ENCODE data around the gene FSCB. TPM values are rescaled to one million over a fixed set of nuclear protein-coding genes. Genes with fewer than 3 reads are reported as not detected.

Gene FSCB
- total RNA-seq = under 1 TPM in 2 of 9 donors, not detected in 7; 0.11 to 0.67 TPM
- not detected for polyA plus RNA-seq
- long read RNA-seq, donor 1 = 0 reads
- long read RNA-seq, donor 2 = 0 reads
- long read RNA-seq, donor 3 = 0 reads
- long read RNA-seq, donor 4 = 0 reads
- long read RNA-seq, donor 5 = 0 reads
- long read RNA-seq, donor 6 = 0 reads
- long read RNA-seq, donor 7 = 0 reads
- long read RNA-seq, donor 8 = 0 reads
- long read RNA-seq, donor 9 = 0 reads
- long read RNA-seq, donor 10 = 0 reads

GRCh38 chr14:44507183-44507582 lies at the start of gene FSCB:
TSS of gene FSCB (minus strand) at chr14:44507283. CDS start at chr14:44506987, 296 bp downstream.
- TF ChIP-seq CTCF (IDR thresholded peaks at IDR 0.05) (no peak), POLR2A (IDR thresholded peaks at IDR 0.05) (no peak)
- H3K36me3 ChIP-seq (replicated peaks in 1 of 2) = no peaks in the 10 kb centered on the region
- no peaks in the 10 kb centered on the region for H3K9me3 ChIP-seq (replicated peaks in 1 of 3)
- intact Hi-C loops (cut with DNase I) = no loop called here
- no peak for DNase-seq
- H3K27ac ChIP-seq = no peak within 1 kb of the TSS
- H3K27me3 ChIP-seq = no peaks in the 10 kb centered on the region
- 65 to 90% (median 85%) methylated on average over 1 of the region's 1 CpG for WGBS, 4 donors
- no peaks in the 10 kb centered on the region for H3K4me1 ChIP-seq (replicated peaks in 1 of 2)
- H3K4me3 ChIP-seq = no peak within 1 kb of the TSS

- Histone ChIP-seq H3K36me3 (replicated peaks in 1 of 2) (no peaks in the 10 kb centered on the region), H3K4me3 (no peak overlapping the region), H3K4me1 (replicated peaks in 1 of 2) (no peaks in the 10 kb centered on the region), H3K27me3 (no peaks in the 10 kb centered on the region), H3K27ac (no peak overlapping the region), H3K9me3 (replicated peaks in 1 of 3) (no peaks in the 10 kb centered on the region)
- TF ChIP-seq CTCF (IDR thresholded peaks at IDR 0.05) (no peak), POLR2A (IDR thresholded peaks at IDR 0.05) (no peak)
- intact Hi-C loops (cut with DNase I) = no loop called here
- DNase-seq = no peak
- WGBS, 4 donors = 50 to 68% (median 66%) methylated on average over 2 of the region's 2 CpGs
These were observed 24.6 kb upstream of the FSCB start for GRCh38 chr14:44531658-44532057.

- Histone ChIP-seq H3K4me3 (no peak overlapping the region), H3K36me3 (replicated peaks in 1 of 2) (no peaks in the 10 kb centered on the region), H3K4me1 (replicated peaks in 1 of 2) (no peaks in the 10 kb centered on the region), H3K27ac (no peak overlapping the region), H3K9me3 (replicated peaks in 1 of 3) (no peaks in the 10 kb centered on the region), H3K27me3 (no peaks in the 10 kb centered on the region)
- WGBS, 4 donors = 36 to 39% (median 36%) methylated on average over 3 of the region's 3 CpGs
- intact Hi-C loops (cut with DNase I) = no loop called here
- DNase-seq = peak in 1 of 7 donors; percentile 1
- TF ChIP-seq CTCF (IDR thresholded peaks at IDR 0.05) = no peak
- no peak for TF ChIP-seq POLR2A (IDR thresholded peaks at IDR 0.05)
These were observed 23.4 kb upstream of the FSCB start for GRCh38 chr14:44530475-44530874.

- Histone ChIP-seq H3K27me3 (no peaks in the 10 kb centered on the region), H3K4me1 (replicated peaks in 1 of 2) (no peaks in the 10 kb centered on the region), H3K4me3 (no peak overlapping the region), H3K9me3 (replicated peaks in 1 of 3) (no peaks in the 10 kb centered on the region), H3K36me3 (replicated peaks in 1 of 2) (no peaks in the 10 kb centered on the region), H3K27ac (no peak overlapping the region)
- WGBS, 4 donors = 26 to 50% (median 43%) methylated on average over 1 of the region's 1 CpG
- no peak for TF ChIP-seq POLR2A (IDR thresholded peaks at IDR 0.05)
- TF ChIP-seq CTCF (IDR thresholded peaks at IDR 0.05) = no peak
- intact Hi-C loops (cut with DNase I) = no loop called here
- DNase-seq = no peak
These were observed 21.9 kb upstream of the FSCB start for GRCh38 chr14:44529026-44529425.

Data from adrenal gland (tissue), 19 donors.